Osteoblast (primary cell): Measurements from ENCODE around the gene SMC6. TPM values are rescaled to one million over a fixed set of nuclear protein-coding genes. Genes with fewer than 3 reads are reported as not detected.

Experiments
- DNase-seq: peaks from one replicate; pipeline ENCODE4 v3.0.0; 2011; ENCODE audit warnings: low spot score, mixed read lengths; ENCODE audit not compliant: insufficient read length; ENCODE audit errors: missing footprints
- H2AFZ ChIP-seq: 2 replicates; pipeline ENCODE4 v1.6.0; 2011; ENCODE audit warnings: mild to moderate bottlenecking, low read length
- H3K27ac ChIP-seq: 2 replicates; pipeline ENCODE4 v1.5.1; 2011; ENCODE audit warnings: mild to moderate bottlenecking, low read depth, low read length, moderate library complexity
- H3K27me3 ChIP-seq: 2 replicates; pipeline ENCODE4 v1.6.0; 2012; ENCODE audit warnings: mild to moderate bottlenecking, control low read depth, inconsistent platforms, low read length, moderate library complexity; ENCODE audit not compliant: insufficient read depth
- H3K36me3 ChIP-seq: 2 replicates; pipeline ENCODE4 v1.5.1; 2011; ENCODE audit warnings: mild to moderate bottlenecking, low read length, control low read depth, moderate library complexity; ENCODE audit not compliant: insufficient read depth
- H3K4me1 ChIP-seq: 2 replicates; pipeline ENCODE4 v1.5.1; 2011; ENCODE audit warnings: mild to moderate bottlenecking, low read length, control low read depth, moderate library complexity; ENCODE audit not compliant: insufficient read depth
- H3K4me2 ChIP-seq: 2 replicates; pipeline ENCODE4 v1.6.0; 2011; ENCODE audit warnings: mild to moderate bottlenecking, low read length; ENCODE audit not compliant: insufficient read depth
- H3K4me3 ChIP-seq: fragments of 200-600 bp; sonication (generic); 3 replicates; pipeline ENCODE4 v1.5.1; 2012; ENCODE audit warnings: mild to moderate bottlenecking, low read length, inconsistent platforms; ENCODE audit not compliant: insufficient read depth
- H3K79me2 ChIP-seq: 2 replicates; pipeline ENCODE4 v1.6.0; 2012; ENCODE audit warnings: mild to moderate bottlenecking, low read length, control low read depth, inconsistent platforms; ENCODE audit not compliant: insufficient read depth
- H3K9me3 ChIP-seq: 2 replicates; pipeline ENCODE4 v1.5.1; 2011; ENCODE audit warnings: low read depth, low read length, control low read depth
- H4K20me1 ChIP-seq: 2 replicates; pipeline ENCODE4 v1.6.0; 2012; ENCODE audit warnings: mild to moderate bottlenecking, low read length, control low read depth; ENCODE audit not compliant: insufficient read depth
- total RNA-seq: library from RNA; depleted of rRNA; stranded (reverse); fragments of >200 nt; gene quantifications from 2 replicates; pipeline ENCODE4 v1.2.3, GENCODE V29; 2012
- TF ChIP-seq, protein P1 (sequence below): IDR thresholded peaks from 2 replicates; pipeline ENCODE4 v1.5.1; 2011; ENCODE audit warnings: mild to moderate bottlenecking, low read depth, low read length, moderate library complexity; ENCODE audit errors: extremely low read depth

The SMC6 gene
- total RNA-seq, 1 donor, result 22.4 TPM

DNA sequence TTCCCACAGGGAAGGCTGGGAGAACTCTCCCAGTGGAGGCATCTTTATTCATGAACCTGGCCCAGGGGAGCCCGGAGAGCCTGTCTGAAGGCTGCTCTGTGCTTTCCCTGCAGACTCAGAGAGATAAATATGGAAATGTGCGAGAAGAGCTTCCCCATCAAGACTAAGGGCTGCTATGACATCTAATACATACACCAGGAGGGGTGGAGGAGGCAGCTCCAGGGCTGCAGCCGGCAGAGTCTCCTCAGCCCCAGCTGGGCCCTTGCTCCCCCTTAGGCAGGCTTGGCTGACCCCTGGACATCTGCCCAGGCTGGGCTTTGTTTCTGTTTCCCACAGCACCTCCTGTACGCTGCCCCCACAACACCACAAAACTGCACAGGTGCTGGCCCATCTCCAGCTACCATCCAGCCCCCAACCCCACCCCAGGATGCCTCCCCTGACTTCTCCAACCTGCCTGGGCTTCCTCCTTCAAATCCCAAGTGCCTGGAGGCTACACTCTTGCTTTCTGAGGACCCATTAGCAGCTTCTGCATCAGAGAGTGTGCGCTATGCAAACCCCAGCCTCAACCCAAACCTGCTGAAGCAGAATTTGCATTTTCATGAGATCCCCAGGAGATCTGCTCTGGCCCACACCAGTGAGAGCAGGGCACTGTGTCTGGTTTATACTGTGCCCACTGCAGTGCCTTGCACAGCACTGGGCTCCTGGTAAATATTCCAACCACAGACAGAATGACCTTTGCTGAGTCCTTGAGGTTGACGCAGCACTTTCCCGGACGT is 116.3 kb downstream of the SMC6 start:
- Histone ChIP-seq H3K27ac (no peak overlapping the region), H3K4me1 (no peaks in the 10 kb centered on the region), H3K36me3 (no peaks in the 10 kb centered on the region), H4K20me1 (no peaks in the 10 kb centered on the region), H3K4me3 (no peak overlapping the region), H2AFZ (no peak overlapping the region), H3K4me2 (no peak overlapping the region), H3K27me3 (no peaks in the 10 kb centered on the region), H3K9me3 (no peaks in the 10 kb centered on the region), H3K79me2 (no peaks in the 10 kb centered on the region)
- TF ChIP-seq, protein P1, sequence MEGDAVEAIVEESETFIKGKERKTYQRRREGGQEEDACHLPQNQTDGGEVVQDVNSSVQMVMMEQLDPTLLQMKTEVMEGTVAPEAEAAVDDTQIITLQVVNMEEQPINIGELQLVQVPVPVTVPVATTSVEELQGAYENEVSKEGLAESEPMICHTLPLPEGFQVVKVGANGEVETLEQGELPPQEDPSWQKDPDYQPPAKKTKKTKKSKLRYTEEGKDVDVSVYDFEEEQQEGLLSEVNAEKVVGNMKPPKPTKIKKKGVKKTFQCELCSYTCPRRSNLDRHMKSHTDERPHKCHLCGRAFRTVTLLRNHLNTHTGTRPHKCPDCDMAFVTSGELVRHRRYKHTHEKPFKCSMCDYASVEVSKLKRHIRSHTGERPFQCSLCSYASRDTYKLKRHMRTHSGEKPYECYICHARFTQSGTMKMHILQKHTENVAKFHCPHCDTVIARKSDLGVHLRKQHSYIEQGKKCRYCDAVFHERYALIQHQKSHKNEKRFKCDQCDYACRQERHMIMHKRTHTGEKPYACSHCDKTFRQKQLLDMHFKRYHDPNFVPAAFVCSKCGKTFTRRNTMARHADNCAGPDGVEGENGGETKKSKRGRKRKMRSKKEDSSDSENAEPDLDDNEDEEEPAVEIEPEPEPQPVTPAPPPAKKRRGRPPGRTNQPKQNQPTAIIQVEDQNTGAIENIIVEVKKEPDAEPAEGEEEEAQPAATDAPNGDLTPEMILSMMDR, result no peak
- DNase-seq, result no peak

DNA sequence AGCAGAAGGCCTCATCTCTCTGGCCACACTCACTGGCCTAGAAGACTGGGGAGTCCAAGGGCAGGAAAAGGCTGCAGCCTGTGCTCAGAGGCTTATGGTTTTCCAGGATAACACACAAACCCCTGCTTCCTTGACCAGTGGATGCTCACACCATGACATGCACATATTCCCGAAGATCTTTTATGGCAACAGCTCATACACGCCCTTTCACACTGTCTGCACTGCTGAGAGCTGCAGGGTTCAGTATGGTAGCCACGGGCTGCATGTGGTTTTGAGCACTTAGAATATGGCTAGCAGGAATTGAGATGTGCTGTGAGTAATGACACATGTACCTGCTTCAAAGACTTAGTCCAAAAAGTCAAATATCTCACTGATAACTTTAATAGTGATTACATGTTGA is 117.4 kb downstream of the SMC6 start:
- H4K20me1 ChIP-seq, result no peaks in the 10 kb centered on the region
- no peaks in the 10 kb centered on the region for H3K36me3 ChIP-seq
- TF ChIP-seq, protein P1, result no peak
- DNase-seq, result no peak
- no peaks in the 10 kb centered on the region for H3K9me3 ChIP-seq
- H2AFZ ChIP-seq, result no peak overlapping the region
- no peaks in the 10 kb centered on the region for H3K27me3 ChIP-seq
- no peak overlapping the region for H3K4me2 ChIP-seq
- H3K79me2 ChIP-seq, result no peaks in the 10 kb centered on the region
- no peak overlapping the region for H3K27ac ChIP-seq
- H3K4me3 ChIP-seq, result no peak overlapping the region
- H3K4me1 ChIP-seq, result no peaks in the 10 kb centered on the region

DNA sequence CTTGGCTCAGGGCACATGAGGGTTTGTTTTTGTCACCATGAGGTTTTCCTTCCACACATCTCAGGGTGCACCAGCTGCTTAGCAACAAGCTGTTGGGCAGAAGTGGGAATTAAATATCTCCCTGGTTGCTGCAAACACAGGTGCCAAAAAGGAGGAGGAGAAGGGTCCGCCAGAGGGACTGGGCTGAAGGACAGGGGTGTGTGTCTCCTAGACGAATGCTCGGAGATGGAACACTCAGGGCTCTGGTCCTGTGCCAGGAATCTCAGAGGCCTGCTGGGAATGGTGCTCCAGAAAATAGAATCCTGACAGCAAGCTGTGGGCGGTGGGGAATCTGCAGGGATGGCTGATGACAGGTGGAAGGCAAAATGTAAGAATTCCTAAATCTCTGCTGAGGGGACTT is 118.6 kb downstream of the SMC6 start:
- H2AFZ ChIP-seq, result no peak overlapping the region
- no peaks in the 10 kb centered on the region for H3K36me3 ChIP-seq
- no peak overlapping the region for H3K4me2 ChIP-seq
- no peaks in the 10 kb centered on the region for H3K27me3 ChIP-seq
- TF ChIP-seq, protein P1, result no peak
- no peak overlapping the region for H3K4me3 ChIP-seq
- no peaks in the 10 kb centered on the region for H4K20me1 ChIP-seq
- H3K79me2 ChIP-seq, result no peaks in the 10 kb centered on the region
- no peaks in the 10 kb centered on the region for H3K9me3 ChIP-seq
- DNase-seq, result peak; percentile 54
- H3K4me1 ChIP-seq, result no peaks in the 10 kb centered on the region
- no peak overlapping the region for H3K27ac ChIP-seq

DNA sequence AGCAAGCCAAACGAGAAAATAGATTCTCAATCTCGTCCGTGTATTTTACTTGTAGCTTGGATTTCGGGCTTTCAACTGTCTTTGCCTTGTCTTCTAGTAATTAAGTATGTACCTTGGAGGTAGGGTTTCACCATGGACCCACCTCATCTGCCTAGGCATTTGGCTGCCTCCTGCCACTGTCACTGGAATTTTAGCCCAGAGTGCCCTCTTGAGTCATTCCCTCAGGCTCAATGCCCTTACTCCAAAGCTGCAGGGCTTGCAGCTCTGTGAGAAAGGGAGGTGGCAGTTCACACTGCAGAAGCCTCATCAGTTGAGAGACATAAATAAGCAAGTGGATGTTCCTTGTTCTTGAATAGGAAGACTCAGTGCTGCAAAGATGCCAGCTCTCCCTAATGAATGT is 123.5 kb downstream of the SMC6 start:
- no peaks in the 10 kb centered on the region for H3K27me3 ChIP-seq
- no peak overlapping the region for H3K27ac ChIP-seq
- no peaks in the 10 kb centered on the region for H3K36me3 ChIP-seq
- H2AFZ ChIP-seq, result no peak overlapping the region
- no peaks in the 10 kb centered on the region for H3K79me2 ChIP-seq
- no peak for DNase-seq
- no peak overlapping the region for H3K4me3 ChIP-seq
- no peaks in the 10 kb centered on the region for H3K4me1 ChIP-seq
- no peak overlapping the region for H3K4me2 ChIP-seq
- H4K20me1 ChIP-seq, result no peaks in the 10 kb centered on the region
- H3K9me3 ChIP-seq, result peaks cover 3% of the 10 kb centered on the region
- TF ChIP-seq, protein P1, result no peak
